ENCODE measurements around the gene TNFRSF21.

DNA sequence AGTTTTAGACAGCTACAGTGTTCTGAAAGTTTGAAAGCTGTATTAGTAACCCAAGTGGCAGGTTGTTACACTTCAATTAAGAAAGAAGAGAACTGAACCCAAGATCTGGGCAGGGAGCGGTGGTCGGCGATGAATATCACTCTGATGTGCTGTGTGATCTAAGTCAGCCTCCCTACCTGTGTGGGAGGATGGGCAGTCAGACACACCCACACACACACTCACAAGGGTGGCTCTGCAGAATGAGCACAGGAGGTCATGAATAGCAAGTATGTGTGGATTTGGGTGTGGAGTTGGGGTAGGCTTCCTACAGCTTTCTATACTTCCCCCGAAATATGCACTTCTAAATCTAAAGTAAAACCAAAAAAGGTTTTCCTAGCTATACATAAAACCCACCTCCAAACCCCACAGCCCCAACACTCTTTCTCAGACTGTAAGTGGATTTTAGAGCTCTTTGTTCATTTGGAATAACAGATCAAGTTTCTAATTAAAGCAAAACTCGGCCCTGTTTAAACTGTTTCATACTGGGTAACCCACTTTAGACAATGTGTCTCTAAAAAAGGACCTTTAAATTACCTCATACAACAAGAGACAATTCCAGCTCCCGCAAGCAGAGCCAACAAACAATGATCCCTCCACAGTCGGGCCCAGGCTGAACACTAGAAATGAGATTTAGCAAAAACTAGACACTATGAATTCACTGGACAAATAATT lies 19.4 kb downstream of the TNFRSF21 start:
- TF ChIP-seq, protein P1, sequence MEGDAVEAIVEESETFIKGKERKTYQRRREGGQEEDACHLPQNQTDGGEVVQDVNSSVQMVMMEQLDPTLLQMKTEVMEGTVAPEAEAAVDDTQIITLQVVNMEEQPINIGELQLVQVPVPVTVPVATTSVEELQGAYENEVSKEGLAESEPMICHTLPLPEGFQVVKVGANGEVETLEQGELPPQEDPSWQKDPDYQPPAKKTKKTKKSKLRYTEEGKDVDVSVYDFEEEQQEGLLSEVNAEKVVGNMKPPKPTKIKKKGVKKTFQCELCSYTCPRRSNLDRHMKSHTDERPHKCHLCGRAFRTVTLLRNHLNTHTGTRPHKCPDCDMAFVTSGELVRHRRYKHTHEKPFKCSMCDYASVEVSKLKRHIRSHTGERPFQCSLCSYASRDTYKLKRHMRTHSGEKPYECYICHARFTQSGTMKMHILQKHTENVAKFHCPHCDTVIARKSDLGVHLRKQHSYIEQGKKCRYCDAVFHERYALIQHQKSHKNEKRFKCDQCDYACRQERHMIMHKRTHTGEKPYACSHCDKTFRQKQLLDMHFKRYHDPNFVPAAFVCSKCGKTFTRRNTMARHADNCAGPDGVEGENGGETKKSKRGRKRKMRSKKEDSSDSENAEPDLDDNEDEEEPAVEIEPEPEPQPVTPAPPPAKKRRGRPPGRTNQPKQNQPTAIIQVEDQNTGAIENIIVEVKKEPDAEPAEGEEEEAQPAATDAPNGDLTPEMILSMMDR (conservative IDR thresholded peaks at IDR 0.05) = no peak
- TF ChIP-seq EZH2 (IDR thresholded peaks at IDR 0.05; ENCODE audit: low read depth) = no peak
